H9 (cell line): Measurements from ENCODE around the gene IGF1R. TPM values are rescaled to one million over a fixed set of nuclear protein-coding genes. Genes with fewer than 3 reads are reported as not detected.

Experiments
- DNase-seq: peaks from one replicate; pipeline ENCODE4 v3.0.0-alpha.2; 2017
- H2AFZ ChIP-seq: one replicate; pipeline ENCODE4 v1.6.1; 2013; ENCODE audit warnings: mild to moderate bottlenecking, low read length, control low read depth, moderate library complexity
- H2AK5ac ChIP-seq: 2 replicates; pipeline ENCODE4 v1.6.1; 2013; ENCODE audit warnings: low read length, control low read depth, mixed read lengths; ENCODE audit not compliant: insufficient read length
- H2BK120ac ChIP-seq: one replicate; pipeline ENCODE4 v1.6.1; 2013; ENCODE audit warnings: low read depth, mild to moderate bottlenecking, low read length, control low read depth, inconsistent platforms; ENCODE audit not compliant: poor library complexity, severe bottlenecking
- H2BK12ac ChIP-seq: 2 replicates; pipeline ENCODE4 v1.6.1; 2013; ENCODE audit warnings: low read length, control low read depth, mixed read lengths, low read depth; ENCODE audit not compliant: insufficient read length
- H2BK15ac ChIP-seq: 2 replicates; pipeline ENCODE4 v1.6.1; 2013; ENCODE audit warnings: low read depth, low read length, control low read depth
- H2BK20ac ChIP-seq: one replicate; pipeline ENCODE4 v1.6.1; 2013; ENCODE audit warnings: low read depth, mild to moderate bottlenecking, low read length, control low read depth, inconsistent platforms; ENCODE audit not compliant: poor library complexity, severe bottlenecking
- H2BK5ac ChIP-seq: 2 replicates; pipeline ENCODE4 v1.6.1; 2013; ENCODE audit warnings: low read length, control low read depth, mixed read lengths; ENCODE audit not compliant: insufficient read length
- H3K14ac ChIP-seq: 2 replicates; pipeline ENCODE4 v1.6.1; 2013; ENCODE audit warnings: low read length, control low read depth; ENCODE audit not compliant: insufficient read depth
- H3K18ac ChIP-seq: 2 replicates; pipeline ENCODE4 v1.6.1; 2013; ENCODE audit warnings: low read depth, mild to moderate bottlenecking, mixed read lengths, low read length, control low read depth; ENCODE audit not compliant: insufficient read length
- H3K23ac ChIP-seq: 2 replicates; pipeline ENCODE4 v1.6.1; 2013; ENCODE audit warnings: low read length, control low read depth, mixed read lengths, low read depth; ENCODE audit not compliant: insufficient read length
- H3K23me2 ChIP-seq: 2 replicates; pipeline ENCODE4 v1.6.1; 2013; ENCODE audit warnings: low read depth, mild to moderate bottlenecking, mixed read lengths, low read length, control low read depth; ENCODE audit not compliant: insufficient read length, poor library complexity, severe bottlenecking
- H3K27ac ChIP-seq: 2 replicates; pipeline ENCODE4 v1.5.1; 2013; ENCODE audit warnings: low read length, control low read depth, mixed read lengths, low read depth; ENCODE audit not compliant: insufficient read length
- H3K27me3 ChIP-seq: 2 replicates; pipeline ENCODE4 v1.6.1; 2013; ENCODE audit warnings: low read length, control low read depth, inconsistent platforms; ENCODE audit not compliant: insufficient read depth
- H3K4ac ChIP-seq: 2 replicates; pipeline ENCODE4 v1.6.1; 2013; ENCODE audit warnings: low read depth, mild to moderate bottlenecking, control low read depth, inconsistent platforms, low read length, moderate library complexity
- H3K4me1 ChIP-seq: 2 replicates; pipeline ENCODE4 v1.6.1; 2013; ENCODE audit warnings: low read length, control low read depth, inconsistent platforms; ENCODE audit not compliant: insufficient read depth
- H3K4me2 ChIP-seq: 2 replicates; pipeline ENCODE4 v1.6.1; 2013; ENCODE audit warnings: low read length, control low read depth, mixed read lengths; ENCODE audit not compliant: insufficient read length, insufficient read depth
- H3K56ac ChIP-seq: 2 replicates; pipeline ENCODE4 v1.6.1; 2013; ENCODE audit warnings: low read depth, mild to moderate bottlenecking, mixed read lengths, low read length, control low read depth; ENCODE audit not compliant: insufficient read length
- H3K79me1 ChIP-seq: 2 replicates; pipeline ENCODE4 v1.6.1; 2013; ENCODE audit warnings: low read depth, mild to moderate bottlenecking, moderate library complexity, low read length, control low read depth, inconsistent platforms; ENCODE audit not compliant: insufficient read depth, poor library complexity, severe bottlenecking
- H3K79me2 ChIP-seq: 2 replicates; pipeline ENCODE4 v1.6.1; 2013; ENCODE audit warnings: low read length, control low read depth, inconsistent platforms; ENCODE audit not compliant: insufficient read depth
- H3K9ac ChIP-seq: 2 replicates; pipeline ENCODE4 v1.6.1; 2013; ENCODE audit warnings: low read length, control low read depth, mixed read lengths; ENCODE audit not compliant: insufficient read length; ENCODE audit errors: extremely low read depth
- H3K9me3 ChIP-seq: one replicate; pipeline ENCODE4 v1.6.1; 2013; ENCODE audit warnings: low read depth, low read length, inconsistent platforms; ENCODE audit not compliant: control insufficient read depth
- H3T11ph ChIP-seq: one replicate; pipeline ENCODE4 v1.6.1; 2013; ENCODE audit warnings: mild to moderate bottlenecking, low read length, control low read depth, inconsistent platforms
- H4K20me1 ChIP-seq: one replicate; pipeline ENCODE4 v1.6.1; 2013; ENCODE audit not compliant: control insufficient read depth, insufficient read length, insufficient read depth
- H4K5ac ChIP-seq: 2 replicates; pipeline ENCODE4 v1.6.1; 2013; ENCODE audit warnings: low read depth, mild to moderate bottlenecking, mixed read lengths, low read length, control low read depth; ENCODE audit not compliant: insufficient read length
- H4K8ac ChIP-seq: replicated peaks from 2 replicates; pipeline ENCODE4 v1.6.1; 2013; ENCODE audit warnings: low read length, control low read depth, mixed read lengths, low read depth; ENCODE audit not compliant: insufficient read length
- H4K91ac ChIP-seq: 2 replicates; pipeline ENCODE4 v1.6.1; 2013; ENCODE audit warnings: low read depth, mild to moderate bottlenecking, moderate library complexity, mixed read lengths, low read length, control low read depth; ENCODE audit not compliant: insufficient read length
- H3K27ac Mint-ChIP-seq, 3 experiments: 2 replicates in 2 of 3; 3 replicates in 1 of 3; pipeline ENCODE4 v1.8.0; 2020 to 2021; ENCODE audit warnings: mixed read lengths in 3 of 3, mild to moderate bottlenecking in 1 of 3, moderate library complexity in 1 of 3
- H3K27me3 Mint-ChIP-seq: 2 replicates; pipeline ENCODE4 v1.8.0; 2021; ENCODE audit warnings: low read depth, mild to moderate bottlenecking, moderate library complexity, mixed read lengths
- H3K36me3 Mint-ChIP-seq, 3 experiments: 2 replicates in 2 of 3; 3 replicates in 1 of 3; pipeline ENCODE4 v1.8.0; 2020 to 2021; ENCODE audit warnings: low read depth in 3 of 3, mixed read lengths in 3 of 3; ENCODE audit not compliant: insufficient read depth in 1 of 3
- H3K4me1 Mint-ChIP-seq, 2 experiments: 2 replicates each; pipeline ENCODE4 v1.8.0; 2020; ENCODE audit warnings: mixed read lengths in 2 of 2
- H3K4me3 Mint-ChIP-seq, 2 experiments: 2 replicates in 1 of 2; 3 replicates in 1 of 2; pipeline ENCODE4 v1.8.0; 2020 to 2021; ENCODE audit warnings: mild to moderate bottlenecking in 2 of 2, mixed read lengths in 2 of 2, moderate library complexity in 1 of 2
- H3K9me3 Mint-ChIP-seq, 2 experiments: 2 replicates in 1 of 2; 3 replicates in 1 of 2; pipeline ENCODE4 v1.8.0; 2020; ENCODE audit warnings: mild to moderate bottlenecking in 2 of 2, mixed read lengths in 2 of 2, moderate library complexity in 1 of 2
- WGBS: extraction: QIAGEN DNeasy Blood & Tissue Kit; methylation state at CpG from one replicate; pipeline ENCODE4 v1.1.7; 2013; ENCODE audit warnings: missing lambda C conversion rate, low lambda C conversion rate, mixed read lengths; ENCODE audit not compliant: insufficient read length; ENCODE audit errors: extremely low coverage; 5-methylcytosine and 5-hydroxymethylcytosine counted together
- total RNA-seq: library from RNA; stranded (reverse); gene quantifications from 2 replicates; pipeline ENCODE4 v1.2.1, GENCODE V29; 2021
- TF ChIP-seq, protein P1 (sequence below): fragments of 200-600 bp; sonication (generic); conservative IDR thresholded peaks from 3 replicates; pipeline ENCODE4 v1.8.0; 2021; ENCODE audit warnings: antibody characterized with exemption, mild to moderate bottlenecking

The IGF1R gene
- total RNA-seq, 1 experiment from 2014 or later: 70.0 TPM

DNA sequence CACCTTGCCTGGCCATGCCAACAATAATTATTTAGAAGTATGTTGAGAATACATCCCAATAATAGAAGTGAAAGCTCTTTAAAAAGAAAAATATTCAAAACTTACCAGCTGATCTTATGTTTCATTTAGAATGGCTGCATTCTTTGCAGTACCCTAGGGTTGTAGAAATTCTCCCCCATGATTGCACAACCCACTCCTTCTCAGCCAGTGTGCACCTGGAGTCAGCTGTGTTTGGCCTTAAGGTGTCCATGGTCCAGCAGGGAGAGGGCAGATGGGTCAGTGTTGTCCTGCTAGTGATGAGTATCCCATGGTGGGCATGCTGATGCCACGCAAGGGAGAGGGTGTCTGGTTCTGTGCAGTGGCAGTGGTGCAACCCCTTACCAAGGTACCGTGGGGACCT lies 117.3 kb downstream of the IGF1R start:
- no CpG with 5 or more reads among the region's 2 CpGs for WGBS
- H3K4me1 Mint-ChIP-seq: peaks cover 62 to 63% of the 10 kb centered on the region in 2 experiments
- DNase-seq: no peak

More for the DNA sequence above, 117.3 kb downstream of the IGF1R start:
- no peak overlapping the region for H2BK15ac ChIP-seq
- no peak overlapping the region for H3K4me2 ChIP-seq
- peaks cover 4% of the 10 kb centered on the region for H4K20me1 ChIP-seq
- Mint-ChIP-seq H3K27me3 (no peaks in the 10 kb centered on the region), H3K27ac (peak overlapping the region; percentile 19 to 53 (median 47); a peak in 3 of 7 replicates), H3K36me3 (peaks cover 4 to 6% (median 5%) of the 10 kb centered on the region in 3 experiments; a peak in 5 of 7 replicates), H3K9me3 (no peaks in the 10 kb centered on the region), H3K4me3 (no peak overlapping the region)
- no peak overlapping the region for H4K91ac ChIP-seq
- H2BK20ac ChIP-seq: no peak overlapping the region
- TF ChIP-seq, protein P1, sequence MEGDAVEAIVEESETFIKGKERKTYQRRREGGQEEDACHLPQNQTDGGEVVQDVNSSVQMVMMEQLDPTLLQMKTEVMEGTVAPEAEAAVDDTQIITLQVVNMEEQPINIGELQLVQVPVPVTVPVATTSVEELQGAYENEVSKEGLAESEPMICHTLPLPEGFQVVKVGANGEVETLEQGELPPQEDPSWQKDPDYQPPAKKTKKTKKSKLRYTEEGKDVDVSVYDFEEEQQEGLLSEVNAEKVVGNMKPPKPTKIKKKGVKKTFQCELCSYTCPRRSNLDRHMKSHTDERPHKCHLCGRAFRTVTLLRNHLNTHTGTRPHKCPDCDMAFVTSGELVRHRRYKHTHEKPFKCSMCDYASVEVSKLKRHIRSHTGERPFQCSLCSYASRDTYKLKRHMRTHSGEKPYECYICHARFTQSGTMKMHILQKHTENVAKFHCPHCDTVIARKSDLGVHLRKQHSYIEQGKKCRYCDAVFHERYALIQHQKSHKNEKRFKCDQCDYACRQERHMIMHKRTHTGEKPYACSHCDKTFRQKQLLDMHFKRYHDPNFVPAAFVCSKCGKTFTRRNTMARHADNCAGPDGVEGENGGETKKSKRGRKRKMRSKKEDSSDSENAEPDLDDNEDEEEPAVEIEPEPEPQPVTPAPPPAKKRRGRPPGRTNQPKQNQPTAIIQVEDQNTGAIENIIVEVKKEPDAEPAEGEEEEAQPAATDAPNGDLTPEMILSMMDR: no peak
- no peaks in the 10 kb centered on the region for H3K23me2 ChIP-seq
- H3K27ac ChIP-seq: no peak overlapping the region
- H4K8ac ChIP-seq: no peak overlapping the region
- H3K4ac ChIP-seq: no peak overlapping the region
- no peaks in the 10 kb centered on the region for H3K9me3 ChIP-seq
- no peak overlapping the region for H2BK12ac ChIP-seq
- H3K4me1 ChIP-seq: peaks cover 7% of the 10 kb centered on the region; the same call in 1 of the 2 replicates
- peaks cover 45% of the 10 kb centered on the region; the same call in 1 of the 2 replicates for H3K79me2 ChIP-seq
- H3K18ac ChIP-seq: no peak overlapping the region
- H2AFZ ChIP-seq: no peak overlapping the region
- H2BK120ac ChIP-seq: no peak overlapping the region
- peaks cover 14% of the 10 kb centered on the region for H3K79me1 ChIP-seq
- no peak overlapping the region for H4K5ac ChIP-seq
- H2AK5ac ChIP-seq: no peak overlapping the region
- H3K27me3 ChIP-seq: no peaks in the 10 kb centered on the region
- no peak overlapping the region for H2BK5ac ChIP-seq
- no peak overlapping the region for H3K23ac ChIP-seq
- no peak overlapping the region for H3K9ac ChIP-seq
- H3T11ph ChIP-seq: no peak overlapping the region
- no peak overlapping the region for H3K14ac ChIP-seq
- no peak overlapping the region for H3K56ac ChIP-seq
